Trophoblast cell (in vitro differentiated cells and primary cell): ENCODE data around the gene FHIT.

Experiments used
- DNase-seq, 2 donors: peaks; one replicate each; pipeline ENCODE4 v3.0.0-alpha.2; 2016
- H2AFZ ChIP-seq: 2 replicates; pipeline ENCODE4 v1.6.1; 2013; ENCODE audit warnings: low read length, moderate library complexity, mild to moderate bottlenecking; ENCODE audit not compliant: insufficient read depth, poor library complexity
- H2AK5ac ChIP-seq: 2 replicates; pipeline ENCODE4 v1.6.1; 2013; ENCODE audit warnings: mild to moderate bottlenecking, low read length
- H2BK120ac ChIP-seq: 2 replicates; pipeline ENCODE4 v1.6.1; 2013; ENCODE audit warnings: low read length, mild to moderate bottlenecking, moderate library complexity; ENCODE audit not compliant: insufficient read depth, poor library complexity
- H2BK12ac ChIP-seq: 2 replicates; pipeline ENCODE4 v1.6.1; 2013; ENCODE audit warnings: mild to moderate bottlenecking, low read length, moderate library complexity
- H2BK5ac ChIP-seq: 2 replicates; pipeline ENCODE4 v1.6.1; 2013; ENCODE audit warnings: low read length, low read depth, moderate library complexity, mild to moderate bottlenecking; ENCODE audit not compliant: poor library complexity
- H3K14ac ChIP-seq: 2 replicates; pipeline ENCODE4 v1.6.1; 2013; ENCODE audit warnings: mild to moderate bottlenecking, low read length
- H3K18ac ChIP-seq: 2 replicates; pipeline ENCODE4 v1.6.1; 2013; ENCODE audit warnings: mild to moderate bottlenecking, low read length
- H3K23ac ChIP-seq: 2 replicates; pipeline ENCODE4 v1.6.1; 2013; ENCODE audit warnings: low read length
- H3K27ac ChIP-seq: 2 replicates; pipeline ENCODE4 v1.5.1; 2013; ENCODE audit warnings: low read depth, mild to moderate bottlenecking, inconsistent platforms, low read length, moderate library complexity
- H3K27me3 ChIP-seq: 2 replicates; pipeline ENCODE4 v1.6.1; 2013; ENCODE audit warnings: inconsistent platforms, mild to moderate bottlenecking, low read length, moderate library complexity; ENCODE audit not compliant: insufficient read depth
- H3K36me3 ChIP-seq, 2 experiments: 1 replicate in 1 of 2; 2 replicates in 1 of 2; pipeline ENCODE4 v1.6.1; 2013; ENCODE audit warnings: low read length in 2 of 2, mild to moderate bottlenecking in 2 of 2, moderate library complexity in 1 of 2; ENCODE audit not compliant: insufficient read depth in 2 of 2, control insufficient read depth in 1 of 2
- H3K4ac ChIP-seq: 2 replicates; pipeline ENCODE4 v1.6.1; 2013; ENCODE audit warnings: low read depth, mild to moderate bottlenecking, low read length, moderate library complexity
- H3K4me1 ChIP-seq, 2 experiments: 1 replicate in 1 of 2; 2 replicates in 1 of 2; pipeline ENCODE4 v1.6.1; 2013; ENCODE audit warnings: low read length in 2 of 2, mild to moderate bottlenecking in 2 of 2, moderate library complexity in 1 of 2; ENCODE audit not compliant: insufficient read depth in 2 of 2, control insufficient read depth in 1 of 2
- H3K4me2 ChIP-seq: 2 replicates; pipeline ENCODE4 v1.6.1; 2013; ENCODE audit warnings: inconsistent platforms, mild to moderate bottlenecking, low read length, moderate library complexity
- H3K4me3 ChIP-seq: 2 replicates; pipeline ENCODE4 v1.5.1; 2013; ENCODE audit warnings: mild to moderate bottlenecking, low read depth, low read length, inconsistent platforms
- H3K79me1 ChIP-seq: one replicate; pipeline ENCODE4 v1.6.1; 2013; ENCODE audit warnings: low read length
- H3K79me2 ChIP-seq: 2 replicates; pipeline ENCODE4 v1.6.1; 2013; ENCODE audit warnings: low read length, mild to moderate bottlenecking; ENCODE audit not compliant: control insufficient read depth, insufficient read depth, poor library complexity
- H3K9ac ChIP-seq: 2 replicates; pipeline ENCODE4 v1.6.1; 2013; ENCODE audit warnings: mild to moderate bottlenecking, low read length
- H3K9me3 ChIP-seq: 2 replicates; pipeline ENCODE4 v1.6.1; 2013; ENCODE audit warnings: low read depth, mild to moderate bottlenecking, control low read depth, inconsistent platforms, low read length; ENCODE audit not compliant: insufficient read depth
- H4K12ac ChIP-seq: 2 replicates; pipeline ENCODE4 v1.6.1; 2013; ENCODE audit warnings: low read depth, mild to moderate bottlenecking, low read length, moderate library complexity
- H4K8ac ChIP-seq: 2 replicates; pipeline ENCODE4 v1.6.1; 2013; ENCODE audit warnings: low read depth, mild to moderate bottlenecking, low read length, moderate library complexity
- H4K91ac ChIP-seq: one replicate; pipeline ENCODE4 v1.6.1; 2013; ENCODE audit warnings: low read depth, mild to moderate bottlenecking, low read length, moderate library complexity
- WGBS: extraction: QIAGEN DNeasy Blood & Tissue Kit; methylation state at CpG from one replicate; pipeline ENCODE4 v1.1.7; 2013; ENCODE audit warnings: missing lambda C conversion rate; ENCODE audit not compliant: insufficient read length, insufficient coverage; ENCODE audit errors: extremely low coverage; 5-methylcytosine and 5-hydroxymethylcytosine counted together

Gene FHIT

GRCh38 chr3:60107275-60107674 is 1144.0 kb downstream of the FHIT start:
- no peak overlapping the region for H3K14ac ChIP-seq
- no peaks in the 10 kb centered on the region for H3K36me3 ChIP-seq
- H3K27me3 ChIP-seq: no peaks in the 10 kb centered on the region
- no peaks in the 10 kb centered on the region for H3K9me3 ChIP-seq
- H3K4me3 ChIP-seq: no peak overlapping the region
- no peak overlapping the region for H2BK5ac ChIP-seq
- H3K23ac ChIP-seq: no peak overlapping the region
- H4K12ac ChIP-seq: no peak overlapping the region
- H3K4me1 ChIP-seq: no peaks in the 10 kb centered on the region
- no CpG with 5 or more reads among the region's 2 CpGs for WGBS
- no peaks in the 10 kb centered on the region for H3K79me2 ChIP-seq
- no peak overlapping the region for H2AK5ac ChIP-seq
- no peak overlapping the region for H2BK120ac ChIP-seq
- H3K79me1 ChIP-seq: no peaks in the 10 kb centered on the region
- H3K18ac ChIP-seq: no peak overlapping the region
- H3K4me2 ChIP-seq: no peak overlapping the region
- H3K27ac ChIP-seq: no peak overlapping the region
- H2AFZ ChIP-seq: no peak overlapping the region
- no peak for DNase-seq
- H3K9ac ChIP-seq: no peak overlapping the region
- H4K91ac ChIP-seq: no peak overlapping the region
- H2BK12ac ChIP-seq: no peak overlapping the region
- no peak overlapping the region for H4K8ac ChIP-seq
- no peak overlapping the region for H3K4ac ChIP-seq

- no peak overlapping the region for H2BK5ac ChIP-seq
These were observed 1149.1 kb downstream of the FHIT start for GRCh38 chr3:60102154-60102553.

GRCh38 chr3:60101621-60102020 is 1149.6 kb downstream of the FHIT start:
- H3K4me3 ChIP-seq: no peak overlapping the region
- H3K14ac ChIP-seq: no peak overlapping the region

More at GRCh38 chr3:60102154-60102553, 1149.1 kb downstream of the FHIT start:
- DNase-seq: no peak
- no peaks in the 10 kb centered on the region for H3K27me3 ChIP-seq
- H2BK12ac ChIP-seq: no peak overlapping the region
- H3K4ac ChIP-seq: no peak overlapping the region
- H3K4me2 ChIP-seq: no peak overlapping the region
- no peak overlapping the region for H3K18ac ChIP-seq
- no peaks in the 10 kb centered on the region for H3K4me1 ChIP-seq
- H2BK120ac ChIP-seq: no peak overlapping the region
- no peak overlapping the region for H2AK5ac ChIP-seq
- no peak overlapping the region for H2AFZ ChIP-seq
- no peak overlapping the region for H3K9ac ChIP-seq
- no peak overlapping the region for H4K91ac ChIP-seq
- no peak overlapping the region for H4K12ac ChIP-seq
- no peaks in the 10 kb centered on the region for H3K79me1 ChIP-seq
- H4K8ac ChIP-seq: no peak overlapping the region
- no peak overlapping the region for H3K27ac ChIP-seq
- H3K4me3 ChIP-seq: no peak overlapping the region
- H3K9me3 ChIP-seq: no peaks in the 10 kb centered on the region
- no peak overlapping the region for H3K23ac ChIP-seq
- no CpG with 5 or more reads among the region's 4 CpGs for WGBS
- H3K14ac ChIP-seq: no peak overlapping the region
- H3K79me2 ChIP-seq: no peaks in the 10 kb centered on the region
- no peaks in the 10 kb centered on the region for H3K36me3 ChIP-seq

GRCh38 chr3:60096403-60096802 is 1154.8 kb downstream of the FHIT start:
- no peak overlapping the region for H2AFZ ChIP-seq
- H3K9me3 ChIP-seq: no peaks in the 10 kb centered on the region
- H4K12ac ChIP-seq: no peak overlapping the region
- no peaks in the 10 kb centered on the region for H3K79me1 ChIP-seq
- no peak overlapping the region for H3K9ac ChIP-seq
- no peaks in the 10 kb centered on the region for H3K4me1 ChIP-seq
- H3K4me2 ChIP-seq: no peak overlapping the region
- no peak overlapping the region for H3K18ac ChIP-seq
- H2BK120ac ChIP-seq: no peak overlapping the region
- H3K27ac ChIP-seq: no peak overlapping the region
- WGBS: no CpG with 5 or more reads among the region's 5 CpGs
- H3K27me3 ChIP-seq: no peaks in the 10 kb centered on the region
- H2AK5ac ChIP-seq: no peak overlapping the region
- no peak overlapping the region for H3K4me3 ChIP-seq
- H3K79me2 ChIP-seq: no peaks in the 10 kb centered on the region
- no peak overlapping the region for H2BK12ac ChIP-seq
- no peak overlapping the region for H2BK5ac ChIP-seq
- no peaks in the 10 kb centered on the region for H3K36me3 ChIP-seq
- no peak overlapping the region for H3K14ac ChIP-seq
- DNase-seq: no peak
- no peak overlapping the region for H4K91ac ChIP-seq
- no peak overlapping the region for H3K23ac ChIP-seq
- H3K4ac ChIP-seq: no peak overlapping the region
- H4K8ac ChIP-seq: no peak overlapping the region

More at GRCh38 chr3:60101621-60102020, 1149.6 kb downstream of the FHIT start:
- Histone ChIP-seq H3K79me1 (no peaks in the 10 kb centered on the region), H2BK12ac (no peak overlapping the region), H3K4me2 (no peak overlapping the region), H4K91ac (no peak overlapping the region), H2BK5ac (no peak overlapping the region), H3K18ac (no peak overlapping the region), H3K27ac (no peak overlapping the region), H3K79me2 (no peaks in the 10 kb centered on the region), H4K12ac (no peak overlapping the region), H3K4ac (no peak overlapping the region), H3K4me1 (no peaks in the 10 kb centered on the region), H3K23ac (no peak overlapping the region), H2AFZ (no peak overlapping the region), H4K8ac (no peak overlapping the region), H3K9me3 (no peaks in the 10 kb centered on the region), H3K36me3 (no peaks in the 10 kb centered on the region), H3K27me3 (no peaks in the 10 kb centered on the region), H3K9ac (no peak overlapping the region), H2AK5ac (no peak overlapping the region), H2BK120ac (no peak overlapping the region)
- no peak for DNase-seq
- WGBS: no CpG with 5 or more reads among the region's 4 CpGs
